NAMALWA (cell line): ENCODE results near the gene SYNGR4.

Experiments used
- DNase-seq: peaks from one replicate; pipeline ENCODE4 v3.0.0-alpha.2; 2015; ENCODE audit warnings: low spot score

The SYNGR4 gene

DNA sequence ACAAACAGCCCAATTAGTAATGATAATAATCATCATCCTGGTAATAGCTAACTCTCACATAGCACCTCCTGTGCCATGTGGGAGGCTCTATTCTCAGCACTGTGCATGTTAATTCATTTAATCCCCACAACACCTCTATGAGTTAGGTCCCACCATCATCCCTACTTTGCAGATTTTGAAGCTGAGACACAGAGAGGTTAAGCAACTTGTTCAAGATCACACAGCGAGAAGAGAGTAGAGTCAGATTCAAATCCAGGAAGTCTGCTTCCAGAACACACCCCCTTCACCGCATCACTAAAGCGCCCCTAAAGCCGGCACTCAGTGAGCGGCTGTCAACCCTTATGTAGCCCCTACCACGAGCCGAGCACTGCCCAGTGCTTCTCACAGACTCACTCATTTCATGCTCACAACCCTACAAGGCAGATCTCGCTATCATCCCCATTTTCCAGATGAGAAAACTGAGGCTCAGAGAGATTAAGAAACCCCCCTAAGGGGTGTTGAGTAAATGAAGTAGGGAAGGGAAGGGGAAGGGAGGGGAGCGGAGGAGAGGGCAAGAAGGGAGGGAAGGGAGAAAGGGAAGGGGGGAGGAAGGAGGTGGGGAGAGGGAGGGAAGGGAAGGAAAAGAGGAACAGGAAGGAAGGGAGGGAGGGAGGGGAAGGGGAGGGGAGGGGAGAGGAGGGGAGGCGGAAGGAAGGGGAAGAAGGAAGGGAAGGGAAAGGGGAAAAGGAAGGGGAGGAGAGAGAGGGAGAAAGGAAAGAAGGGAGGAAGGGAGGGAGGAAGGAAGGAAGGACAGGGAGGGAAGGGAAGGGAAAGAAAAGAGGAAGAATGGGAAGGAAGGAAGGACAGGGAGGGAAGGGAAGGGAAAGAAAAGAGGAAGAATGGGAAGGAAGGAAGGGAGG lies 22.4 kb upstream of the SYNGR4 start:
- no peak for DNase-seq

DNA sequence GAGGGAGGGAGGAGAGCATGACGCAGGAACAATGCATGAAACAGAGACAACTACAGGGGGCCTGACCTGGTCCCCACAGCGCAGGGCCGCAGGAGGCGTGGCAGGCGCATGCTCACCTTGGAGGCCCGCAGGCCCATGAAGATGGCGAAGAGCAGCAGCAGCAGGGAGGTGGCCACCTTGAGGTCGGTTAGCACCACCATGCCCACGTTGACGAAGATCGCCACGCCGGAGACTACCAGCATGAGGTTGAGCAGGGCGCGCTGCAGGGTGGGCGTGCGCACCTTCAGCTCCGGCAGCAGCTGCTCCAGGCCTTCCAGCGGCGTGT lies 21.8 kb upstream of the SYNGR4 start:
- no peak for DNase-seq

DNA sequence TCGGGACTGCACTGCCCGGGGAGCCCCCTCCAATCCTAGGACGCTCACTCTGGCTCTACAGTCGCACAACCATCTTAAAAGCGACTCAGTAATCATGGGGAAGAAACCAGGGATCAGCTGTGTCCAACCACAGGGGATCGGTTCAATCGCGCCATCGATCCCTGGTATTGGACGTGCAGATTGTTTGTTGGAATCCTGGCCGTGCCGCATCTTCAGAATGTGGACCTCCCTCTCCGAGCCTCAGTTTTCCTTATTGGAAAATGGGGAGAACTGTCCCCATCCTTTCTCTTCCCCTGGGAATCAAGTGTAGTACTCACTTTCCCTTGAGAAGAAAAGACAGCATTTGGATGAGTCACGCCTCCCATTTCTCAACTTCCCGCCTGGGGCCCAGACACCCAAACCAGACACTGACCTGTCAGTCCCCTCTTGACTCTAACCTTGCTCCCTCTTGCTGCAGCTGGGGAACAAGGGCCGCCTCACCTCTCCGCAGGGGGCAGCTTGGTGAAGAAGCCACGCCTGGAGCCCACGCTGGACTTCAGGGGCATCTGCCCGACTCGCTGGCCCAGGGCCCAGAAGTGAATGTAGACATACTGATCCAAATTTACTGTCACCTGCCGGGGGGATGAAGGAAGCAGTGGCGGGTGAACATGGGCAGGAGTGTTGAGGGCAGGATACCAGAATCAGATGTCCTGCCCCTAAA lies 21.2 kb upstream of the SYNGR4 start:
- no peak for DNase-seq

DNA sequence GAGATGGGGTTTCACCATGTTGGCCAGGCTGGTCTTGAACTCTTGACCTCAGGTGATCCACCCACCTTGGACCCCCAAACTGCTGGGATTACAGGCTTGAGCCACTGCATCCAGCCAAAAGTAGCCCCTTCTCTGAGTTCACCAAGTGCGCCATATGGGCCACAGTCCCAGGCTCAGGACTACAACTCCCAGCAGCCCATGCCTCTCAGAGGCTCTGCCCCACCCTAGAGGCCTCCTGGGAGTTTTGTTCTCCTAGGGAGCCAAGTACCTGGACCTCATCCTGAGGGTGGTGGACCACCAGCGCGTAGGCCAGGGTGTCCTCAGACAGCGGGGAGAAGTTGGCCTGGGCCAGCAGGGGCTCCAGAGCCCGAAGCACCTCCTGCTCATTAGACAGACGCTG lies 19.3 kb upstream of the SYNGR4 start:
- no peak for DNase-seq

DNA sequence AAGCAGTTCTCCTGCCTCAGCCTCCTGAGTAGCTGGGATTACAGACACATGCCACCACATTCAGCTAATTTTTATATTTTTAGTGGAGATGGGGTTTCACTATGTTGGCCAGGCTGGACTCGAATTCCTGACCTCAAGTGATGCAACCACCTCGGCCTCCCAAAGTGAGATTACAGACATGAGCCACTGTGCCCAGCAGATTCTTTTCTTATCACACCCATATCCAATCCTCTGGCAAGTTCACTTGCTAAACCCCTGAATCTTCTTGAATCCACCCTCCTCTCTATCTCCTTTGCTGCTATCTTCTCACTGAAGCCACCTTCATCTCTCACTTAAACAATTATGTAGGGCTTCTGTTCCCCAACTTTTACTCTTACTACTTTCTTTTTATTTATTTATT lies 18.0 kb upstream of the SYNGR4 start:
- no peak for DNase-seq

DNA sequence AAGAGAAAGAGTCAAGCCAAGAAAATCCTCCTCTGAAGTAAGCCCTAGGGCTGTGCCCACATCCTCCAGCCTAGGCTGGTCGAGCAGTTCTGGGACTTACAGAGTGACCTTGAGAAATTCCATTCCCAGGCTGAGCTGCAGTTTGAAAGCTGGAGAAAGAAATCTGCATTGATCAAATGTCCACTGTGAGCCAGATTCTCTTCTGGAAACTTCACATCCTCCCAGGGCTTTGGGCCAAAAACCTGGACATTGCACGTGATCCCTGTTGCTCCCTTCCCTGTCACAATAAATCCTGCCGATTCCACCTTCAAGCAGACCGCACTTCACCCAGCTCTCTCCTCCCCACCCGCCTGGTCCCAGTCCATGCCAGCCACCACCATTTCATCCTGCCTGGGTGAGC lies 16.1 kb upstream of the SYNGR4 start:
- DNase-seq = no peak

DNA sequence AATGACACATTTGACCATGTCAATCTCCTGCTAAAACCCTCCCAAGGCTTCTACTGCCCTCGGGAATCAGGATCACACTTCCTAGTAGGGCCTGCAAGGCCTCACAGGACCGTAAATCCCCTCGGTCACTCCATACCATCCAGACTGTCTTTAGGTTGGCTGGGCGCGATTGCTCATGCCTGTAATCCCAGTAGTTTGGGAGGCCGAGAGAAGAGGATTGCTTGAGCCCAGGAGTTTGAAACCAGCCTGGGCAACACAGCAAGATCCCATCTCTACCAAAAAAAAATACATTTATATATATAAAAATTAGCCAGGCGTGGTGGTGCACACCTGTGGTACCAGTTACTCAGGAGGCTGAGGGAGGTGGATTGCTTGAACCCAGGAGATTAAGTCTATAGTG lies 15.4 kb upstream of the SYNGR4 start:
- DNase-seq = no peak

DNA sequence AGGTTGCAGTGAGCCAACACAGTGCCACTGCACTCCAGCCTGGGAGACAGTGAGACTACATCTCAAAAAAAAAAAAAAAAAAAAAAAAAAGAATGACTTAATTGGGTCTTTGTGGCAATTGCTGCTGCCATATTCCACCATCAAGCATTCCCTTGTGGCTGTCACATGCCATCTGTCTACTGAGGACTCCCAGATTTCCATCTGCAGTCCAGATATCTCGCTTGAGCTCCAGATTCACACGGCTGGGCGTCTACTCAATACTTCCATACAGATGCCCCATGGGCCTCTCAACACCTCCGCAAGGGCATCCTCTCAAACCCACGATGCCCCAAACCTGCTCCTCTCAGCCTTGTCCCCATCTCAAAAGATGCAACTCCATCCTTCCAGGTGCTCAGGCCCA lies 13.3 kb upstream of the SYNGR4 start:
- DNase-seq = no peak

DNA sequence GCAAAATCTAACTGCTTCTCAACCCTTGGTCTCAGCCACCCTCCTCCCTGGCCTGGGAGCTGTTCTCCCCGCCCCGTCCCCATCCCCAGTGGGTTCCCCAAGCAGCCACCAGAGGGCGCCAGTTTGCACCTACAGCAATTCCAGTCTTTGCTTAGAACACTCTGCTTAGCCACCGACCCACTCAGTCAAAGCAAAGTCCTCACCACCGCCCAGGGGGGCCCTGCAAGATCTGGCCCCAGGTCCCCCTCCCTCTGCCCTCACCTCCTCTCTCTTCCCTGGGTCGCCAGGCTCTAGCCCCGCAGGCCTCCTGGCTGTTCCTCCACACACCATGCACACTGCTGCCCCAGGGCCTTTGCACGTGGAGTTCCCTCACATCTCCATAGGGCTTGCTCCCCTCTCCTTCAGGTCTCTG lies 12.8 kb upstream of the SYNGR4 start:
- DNase-seq = peak; percentile 83

DNA sequence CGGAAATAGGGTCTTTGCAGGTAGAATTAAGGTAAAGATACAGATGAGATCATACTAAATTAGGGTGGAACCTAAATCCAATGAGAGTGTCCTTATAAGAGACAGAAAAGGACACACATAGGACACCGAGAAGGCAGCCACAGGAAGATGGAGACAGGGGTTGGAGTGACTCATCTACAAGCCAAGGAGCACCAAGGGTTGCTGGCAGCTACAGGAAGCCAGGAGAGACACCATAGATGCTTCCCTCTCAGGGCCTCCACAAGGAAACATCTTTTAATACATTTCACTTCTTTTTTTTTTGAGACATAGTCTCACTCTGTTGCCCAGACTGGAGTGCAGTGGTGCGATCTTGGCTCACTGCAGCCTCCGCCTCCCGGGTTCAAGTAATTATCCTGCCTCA lies 10.5 kb upstream of the SYNGR4 start:
- DNase-seq = no peak

DNA sequence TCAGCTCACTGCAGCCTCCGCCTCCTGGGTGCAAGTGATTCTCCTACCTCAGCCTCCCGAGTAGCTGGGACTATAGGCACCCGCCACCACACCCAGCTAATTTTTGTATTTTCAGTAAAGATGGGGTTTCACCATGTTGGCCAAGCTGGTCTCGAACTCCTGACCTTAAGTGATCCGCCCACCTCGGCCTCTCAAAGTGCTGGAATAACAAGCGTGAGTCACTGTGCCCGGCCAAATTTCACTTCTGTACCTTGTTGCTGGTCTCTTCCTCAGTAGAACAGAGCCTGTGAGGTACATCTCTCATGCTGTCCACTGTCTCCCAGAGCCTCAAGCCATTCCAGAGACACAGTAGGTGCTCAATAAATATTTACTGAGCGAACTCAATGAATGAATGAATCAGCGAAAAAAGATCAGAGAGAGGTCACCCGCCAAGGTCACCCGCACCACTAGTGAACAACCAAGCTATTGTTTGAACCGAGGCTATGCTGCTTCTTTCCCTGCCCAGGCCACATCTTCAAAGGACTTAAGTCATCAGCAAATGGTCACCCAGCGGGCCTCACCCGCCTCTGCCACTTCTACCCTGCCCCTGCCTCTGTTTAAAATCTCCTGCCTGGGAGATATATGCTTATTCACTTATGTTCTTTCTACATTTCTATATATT lies 9.7 kb upstream of the SYNGR4 start:
- DNase-seq = no peak

DNA sequence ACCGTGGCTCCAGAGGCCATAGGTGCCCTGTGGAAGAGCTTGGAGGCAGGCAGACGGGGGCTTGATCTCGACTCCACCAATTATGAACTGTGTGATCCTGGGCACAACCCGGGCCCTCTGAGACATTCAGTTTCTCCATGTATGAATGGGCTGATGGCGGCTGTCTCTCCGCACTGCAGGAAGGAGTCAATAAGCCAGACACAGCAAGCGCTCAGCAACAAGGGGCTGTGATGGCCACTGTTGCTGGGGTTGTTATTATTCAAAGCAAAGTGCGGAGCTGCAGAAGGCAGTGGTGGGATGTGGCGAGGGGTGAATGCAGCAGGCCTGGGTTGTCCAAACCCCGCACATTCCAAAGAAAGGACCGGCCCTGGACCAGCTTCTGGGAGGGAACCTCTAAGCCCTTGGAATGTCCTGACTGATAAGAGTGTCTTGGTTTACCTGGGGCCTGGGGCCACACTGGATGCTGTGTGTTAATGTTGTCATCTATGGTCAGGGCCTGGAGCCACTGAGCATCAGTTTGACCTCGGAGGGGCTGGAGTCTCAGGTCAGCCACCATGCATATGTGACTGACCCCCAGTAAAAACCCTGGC lies 8.7 kb upstream of the SYNGR4 start:
- no peak for DNase-seq

DNA sequence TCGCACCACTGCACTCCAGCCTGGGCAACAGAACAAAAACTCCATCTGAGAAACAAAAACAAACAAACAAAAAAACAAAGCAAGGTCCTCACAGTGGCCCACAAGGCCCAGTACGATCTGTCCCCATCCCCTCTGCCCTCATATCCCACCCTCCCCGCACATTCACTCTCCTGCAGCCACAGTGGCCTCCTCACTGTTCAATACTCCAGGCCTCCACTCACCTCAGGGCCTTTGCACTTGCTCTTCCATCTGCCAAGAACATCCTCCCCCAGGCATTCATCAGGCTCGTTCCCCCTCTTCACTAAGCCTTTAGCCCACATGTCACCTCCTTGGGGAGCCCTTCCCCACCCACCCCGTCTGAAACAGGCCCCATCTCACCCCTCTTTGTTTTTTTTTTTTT lies 5.0 kb upstream of the SYNGR4 start:
- no peak for DNase-seq

DNA sequence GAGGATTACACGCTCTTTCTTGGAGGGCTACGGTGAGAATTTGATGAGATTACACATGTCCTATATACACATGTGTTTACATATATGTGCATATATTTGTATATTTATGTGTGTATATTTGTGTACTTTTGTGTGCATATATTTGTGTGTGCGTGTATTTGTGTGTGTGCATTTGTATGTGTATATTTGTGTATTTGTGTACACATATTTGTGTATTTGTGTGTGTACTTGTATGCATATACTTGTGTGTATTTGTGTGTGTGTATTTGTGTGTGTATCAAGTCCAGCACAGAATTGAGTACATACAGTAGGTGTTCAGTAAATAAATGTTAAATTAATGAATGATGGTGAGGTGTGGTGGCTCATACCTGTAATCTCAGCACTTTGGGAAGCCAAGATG lies 2.3 kb upstream of the SYNGR4 start:
- no peak for DNase-seq

DNA sequence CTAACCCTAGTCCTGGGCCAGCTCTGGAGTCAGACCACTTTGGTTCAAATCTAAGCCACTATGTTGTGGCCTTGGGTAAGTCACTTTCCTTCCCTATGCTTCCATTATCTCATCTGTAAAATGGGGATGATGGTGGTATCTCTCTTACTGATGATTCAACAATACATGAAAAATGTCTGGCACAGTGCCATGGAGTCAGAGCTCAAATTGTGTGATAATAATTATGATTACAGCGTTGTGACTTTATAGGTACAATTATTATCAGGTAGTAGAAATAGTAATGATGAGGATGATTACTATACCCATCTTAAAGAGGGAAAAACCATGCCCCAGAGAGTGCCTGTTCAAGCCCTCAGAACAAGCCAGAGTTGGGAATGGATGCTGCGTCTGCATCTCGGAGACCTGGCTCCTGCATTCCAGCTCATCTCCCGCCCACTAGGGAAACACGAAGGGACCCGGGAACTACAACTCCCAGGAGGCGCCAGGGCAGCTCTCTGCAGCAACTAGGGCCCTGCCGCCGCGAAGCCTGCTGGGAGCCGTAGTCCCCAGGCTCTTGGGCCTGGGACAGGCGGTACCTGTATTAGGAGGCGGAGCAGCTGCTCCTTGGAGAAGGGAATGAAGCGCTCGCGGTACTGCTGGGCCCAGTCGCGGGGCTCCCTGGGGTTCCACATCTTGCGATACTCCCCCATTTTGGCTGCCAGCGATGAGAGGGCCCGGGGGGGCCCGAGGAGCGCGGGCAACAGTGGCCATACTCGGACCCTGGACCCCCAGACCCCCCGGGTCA lies 1.3 kb upstream of the SYNGR4 start:
- DNase-seq = peak; percentile 93

DNA sequence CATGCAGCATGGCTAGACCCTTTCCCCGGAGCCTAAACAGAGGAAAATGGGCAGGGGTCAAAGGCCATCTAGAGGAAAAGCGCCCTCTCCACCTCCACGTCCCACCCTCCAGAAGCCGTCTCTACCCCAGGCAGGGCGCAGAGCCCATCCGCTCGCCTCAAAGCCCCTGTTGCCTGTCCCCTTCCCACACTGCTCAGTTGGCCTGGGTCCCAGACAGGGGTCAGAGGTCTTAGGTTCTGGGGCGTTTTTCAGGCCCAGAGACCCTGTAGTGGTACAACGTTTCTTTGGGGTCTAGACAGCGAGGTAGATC lies 712 bp upstream of the SYNGR4 start:
- no peak for DNase-seq

DNA sequence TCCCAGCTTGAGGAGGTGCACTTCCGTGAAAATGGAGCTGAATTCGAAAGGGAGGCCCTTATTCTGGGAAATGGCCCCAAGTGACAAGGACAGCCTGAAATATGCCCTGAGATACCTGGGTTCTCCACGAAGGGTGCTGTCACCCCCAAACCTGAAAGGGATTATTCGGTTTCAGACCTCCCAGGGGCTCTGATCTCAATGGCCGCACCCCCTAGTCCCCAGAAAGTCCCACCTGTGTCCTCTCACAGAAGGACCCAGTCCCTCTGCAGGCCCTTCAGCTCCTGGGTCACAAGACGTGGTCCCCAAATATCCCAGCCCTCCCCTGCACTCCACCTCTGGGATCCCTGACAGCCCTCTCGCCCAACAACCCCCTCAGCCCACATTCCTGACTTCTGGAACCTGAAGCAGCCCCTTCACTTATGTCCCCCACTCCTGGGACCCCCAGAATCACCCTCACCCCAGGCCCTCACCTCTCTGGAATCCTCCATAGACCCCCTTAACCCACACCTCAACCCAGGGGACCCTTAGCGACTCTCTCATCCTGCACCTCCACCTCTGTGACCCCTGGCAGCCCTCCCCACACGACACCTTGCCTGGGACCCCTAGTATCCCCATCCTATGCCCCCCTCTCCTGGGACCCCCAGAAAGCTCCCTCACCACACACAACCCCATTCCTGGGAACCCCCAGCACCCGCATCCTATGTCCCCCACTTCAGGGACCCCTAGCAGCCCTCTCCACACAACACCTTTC lies 606 bp downstream of the SYNGR4 start:
- DNase-seq = no peak

DNA sequence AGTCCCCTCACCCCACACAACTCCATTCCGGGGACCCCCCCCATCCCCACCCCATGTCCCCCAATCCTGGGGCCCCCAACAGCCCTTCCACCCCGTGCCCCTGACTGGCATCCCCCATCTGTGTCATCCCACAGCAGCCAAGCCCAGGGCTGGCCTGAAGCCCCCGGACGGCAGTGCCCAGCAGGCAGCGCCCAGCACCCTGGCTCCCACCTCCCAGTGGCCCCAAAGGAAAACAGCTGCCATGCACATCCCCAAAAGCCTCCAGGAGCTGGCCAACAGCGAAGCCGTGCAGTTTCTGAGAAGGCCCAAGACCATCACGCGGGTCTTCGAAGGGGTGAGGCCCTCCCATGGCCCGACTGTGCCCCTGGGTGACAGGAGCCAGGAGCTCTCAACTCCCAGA lies 1.4 kb downstream of the SYNGR4 start:
- no peak for DNase-seq

DNA sequence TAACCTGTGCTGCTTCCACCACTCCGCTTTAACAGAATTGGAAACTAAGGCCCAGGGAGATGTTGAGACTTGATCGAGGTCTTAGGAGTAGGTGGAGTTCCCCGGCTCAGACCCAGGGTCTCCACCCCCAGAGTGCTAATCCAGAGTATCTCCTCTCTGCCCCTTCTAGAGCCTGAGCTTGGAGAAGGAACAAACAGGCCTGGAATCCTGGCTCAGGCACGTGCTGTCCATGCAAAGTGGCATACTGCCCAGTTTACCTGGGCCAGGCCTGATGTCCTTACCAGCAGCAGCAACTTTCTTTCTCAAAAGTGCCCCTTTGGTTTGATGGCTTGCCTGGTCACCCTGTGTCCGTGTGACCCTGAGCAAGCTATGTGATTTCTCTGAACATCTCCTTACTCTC lies 3.7 kb downstream of the SYNGR4 start:
- no peak for DNase-seq

DNA sequence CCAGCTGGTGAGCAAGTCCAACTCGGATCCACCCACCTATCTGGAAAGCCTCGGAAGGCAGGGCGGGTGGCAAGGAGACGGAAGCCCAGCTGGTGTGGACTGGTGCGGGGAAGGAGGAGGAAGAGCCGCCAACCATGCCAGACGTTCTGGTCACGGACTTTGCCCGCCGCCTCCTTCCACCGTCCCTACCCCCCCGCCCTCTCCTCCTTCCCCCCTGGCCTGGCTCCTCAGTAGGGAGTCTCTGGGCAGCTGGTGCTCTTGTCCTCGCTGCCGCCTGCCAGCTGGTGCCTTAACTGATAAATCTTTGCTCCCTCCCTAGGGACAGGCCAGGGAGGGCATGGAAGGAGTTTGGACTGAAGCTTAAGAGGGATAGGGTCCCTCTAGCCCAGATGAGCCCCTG lies 4.8 kb downstream of the SYNGR4 start:
- no peak for DNase-seq

DNA sequence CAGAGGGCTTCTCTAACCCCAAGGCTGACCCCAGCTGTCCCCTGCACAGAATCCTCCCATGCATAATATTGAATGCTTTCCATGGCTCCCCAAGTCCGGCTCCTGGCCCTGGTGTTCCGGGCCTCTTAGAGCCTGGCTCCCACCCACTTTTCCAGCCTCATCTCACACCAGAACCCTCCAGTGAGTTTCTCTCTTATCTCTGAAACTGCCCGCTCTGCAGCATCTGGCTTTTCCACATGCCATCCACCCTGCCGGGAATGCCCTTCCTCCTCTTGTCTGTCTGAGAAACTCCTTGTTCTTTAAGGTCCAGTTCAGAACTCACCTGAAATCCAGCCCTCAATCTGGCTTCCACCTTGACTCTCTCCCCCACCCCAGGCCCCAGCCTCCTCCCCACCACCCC lies 6.8 kb downstream of the SYNGR4 start:
- DNase-seq = no peak

DNA sequence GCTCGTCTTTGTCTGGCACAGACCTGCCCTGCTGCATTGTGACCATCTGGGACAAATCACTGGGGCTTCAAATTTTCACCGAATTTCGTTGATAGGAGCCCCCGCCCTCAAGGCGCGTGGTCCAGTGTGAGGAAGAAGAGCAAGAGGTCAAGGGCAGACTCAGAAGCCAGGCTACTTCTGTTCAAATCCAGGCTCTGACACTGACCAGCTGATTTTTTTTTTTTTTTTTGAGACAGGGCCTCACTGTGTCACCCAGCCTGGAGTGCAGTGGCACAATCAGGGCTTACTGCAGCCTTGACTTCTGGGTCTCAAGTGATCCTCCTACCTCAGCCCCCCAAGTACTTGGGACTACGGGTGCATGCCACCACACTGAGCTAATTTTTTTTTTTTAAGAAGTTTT lies 7.2 kb downstream of the SYNGR4 start:
- no peak for DNase-seq
